RWPE2 (cell line): ENCODE measurements around the gene MID1IP1.
A peak's percentile ranks its signal among the peaks of the same experiment; 100 is the strongest.

Experiments
- ATAC-seq: fragments of 200-7000 bp; cut with Tn5 transposase; 3 replicates; pipeline ENCODE4 v1.9.1; 2021; ENCODE audit warnings: low read depth
- DNase-seq: peaks from one replicate; pipeline ENCODE4 v3.0.0-alpha.2; 2020; ENCODE audit warnings: low spot score
- H3K27ac ChIP-seq: fragments of 450-650 bp; 2 replicates; pipeline ENCODE4 v1.5.1; 2017; ENCODE audit warnings: mild to moderate bottlenecking; ENCODE audit not compliant: poor library complexity, severe bottlenecking
- H3K27me3 ChIP-seq: fragments of 250-450 bp; sonication (Bioruptor Pico); 2 replicates; pipeline ENCODE4 v1.5.1; 2021; ENCODE audit warnings: mild to moderate bottlenecking, moderate library complexity; ENCODE audit not compliant: insufficient read depth, poor library complexity, severe bottlenecking
- H3K36me3 ChIP-seq: fragments of 250-450 bp; sonication (Bioruptor Pico); 2 replicates; pipeline ENCODE4 v1.5.1; 2020; ENCODE audit warnings: low read depth, mild to moderate bottlenecking, moderate library complexity
- H3K4me1 ChIP-seq: fragments of 250-450 bp; sonication (Bioruptor Pico); 2 replicates; pipeline ENCODE4 v1.5.1; 2021; ENCODE audit warnings: mild to moderate bottlenecking, moderate library complexity; ENCODE audit not compliant: insufficient read depth, poor library complexity, severe bottlenecking
- H3K4me3 ChIP-seq: fragments of 250-450 bp; sonication (Bioruptor Pico); 2 replicates; pipeline ENCODE4 v1.5.1; 2021; ENCODE audit warnings: mild to moderate bottlenecking, moderate library complexity; ENCODE audit not compliant: severe bottlenecking
- H3K9me3 ChIP-seq: fragments of 250-450 bp; sonication (Bioruptor Pico); 2 replicates; pipeline ENCODE4 v1.5.1; 2021; ENCODE audit warnings: mild to moderate bottlenecking, moderate library complexity; ENCODE audit not compliant: severe bottlenecking
- CTCF ChIP-seq: fragments of 450-650 bp; IDR thresholded peaks from one replicate; pipeline ENCODE4 v1.5.1; 2017; ENCODE audit warnings: mild to moderate bottlenecking, moderate library complexity; ENCODE audit not compliant: poor library complexity, severe bottlenecking

Gene MID1IP1

DNA sequence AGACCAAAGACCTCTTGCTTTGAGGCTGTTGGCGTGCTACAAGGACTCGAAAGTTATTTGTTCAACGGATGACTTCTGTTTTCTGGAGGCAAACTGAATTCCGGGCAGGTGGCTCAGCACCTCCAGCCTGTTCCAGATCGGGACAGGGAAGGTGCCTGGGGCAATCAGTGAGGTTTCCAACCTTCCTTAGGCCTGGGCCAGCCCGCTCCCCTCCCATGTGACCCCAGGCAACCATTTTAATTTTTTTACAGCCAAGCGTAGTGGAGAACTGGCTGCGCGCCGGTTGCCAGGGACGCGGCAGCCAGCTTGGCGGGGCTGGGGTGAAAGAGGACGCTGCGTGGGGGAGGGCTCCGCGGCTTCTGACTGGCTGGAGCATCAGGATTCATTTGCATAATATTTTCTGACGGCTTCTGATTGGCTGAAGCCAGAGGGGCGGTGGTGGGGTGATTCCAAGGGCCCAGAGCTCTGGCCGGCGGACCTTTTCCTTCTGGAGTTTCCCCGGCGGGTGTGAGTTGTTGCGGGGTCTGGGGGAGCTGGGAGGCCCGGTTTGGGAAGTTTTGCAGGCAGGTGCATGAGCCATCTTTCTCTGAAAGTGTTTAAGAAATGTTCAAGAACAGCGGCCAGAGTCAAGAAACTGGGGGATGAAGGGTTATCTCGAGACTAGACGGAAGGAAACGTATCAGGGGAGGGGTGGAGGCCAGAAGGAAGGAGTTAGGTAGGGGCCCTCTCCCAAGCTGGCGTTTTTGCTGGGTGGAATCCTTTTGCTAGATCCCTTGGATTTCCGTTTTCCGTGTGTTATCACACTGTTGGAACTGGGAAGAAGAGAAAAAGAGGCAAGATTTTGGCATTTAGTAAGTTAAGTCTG, at the start of gene MID1IP1:
MID1IP1 (plus strand) TSS at position 479 of the 865 bp plus-strand sequence. CDS start 3,488 bp downstream, outside the sequence.
- Histone ChIP-seq H3K27ac (peak within 1 kb of the TSS; percentile 85), H3K4me1 (peaks cover 9% of the 10 kb centered on the region), H3K9me3 (no peaks in the 10 kb centered on the region), H3K4me3 (peak within 1 kb of the TSS; percentile 75), H3K36me3 (peaks cover 18% of the 10 kb centered on the region), H3K27me3 (no peaks in the 10 kb centered on the region)
- DNase-seq (peak; percentile 85), ATAC-seq (peak; percentile 65)
- TF ChIP-seq CTCF, result no peak

DNA sequence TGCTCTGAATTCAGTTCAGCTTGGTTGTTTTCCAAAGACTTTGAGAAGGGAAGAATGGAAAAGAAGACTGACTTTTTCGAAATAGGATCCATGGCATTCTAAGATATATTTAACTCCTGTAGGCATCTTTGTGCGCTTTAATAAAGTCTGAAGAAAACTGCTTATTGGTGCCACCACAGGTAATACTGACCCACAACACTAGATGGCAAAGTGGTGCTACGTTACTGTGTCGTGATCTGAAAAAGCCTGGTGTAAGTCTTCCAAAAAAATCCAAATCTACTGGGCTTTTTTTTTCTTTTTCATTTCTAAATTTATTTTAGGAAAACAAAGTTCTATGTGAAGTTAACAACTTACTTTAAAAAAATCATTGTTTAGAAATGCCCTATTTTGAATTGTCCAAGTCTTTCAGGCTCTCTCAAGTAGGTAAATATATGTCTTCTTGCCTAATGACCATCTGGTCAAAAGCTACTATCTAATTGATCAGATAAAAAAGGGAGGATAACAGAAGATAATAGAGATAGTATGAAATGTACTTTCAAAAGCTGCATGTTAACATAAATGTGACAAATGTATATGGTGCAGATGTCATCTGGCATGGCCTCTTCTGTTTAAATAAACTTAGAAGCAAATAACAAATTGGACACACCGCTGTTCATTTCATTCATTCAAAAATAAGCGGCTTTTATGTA, 47.0 kb upstream of the MID1IP1 start:
- Histone ChIP-seq H3K4me1 (no peaks in the 10 kb centered on the region), H3K27ac (no peak overlapping the region), H3K27me3 (no peaks in the 10 kb centered on the region), H3K36me3 (no peaks in the 10 kb centered on the region), H3K9me3 (no peaks in the 10 kb centered on the region), H3K4me3 (no peak overlapping the region)
- no peak for DNase-seq
- peak; percentile 35; the same call in 1 of the 3 replicates for ATAC-seq
- peak; percentile 61 for TF ChIP-seq CTCF

GRCh38 chrX:38754818-38755718, 46.2 kb upstream of the MID1IP1 start:
- Histone ChIP-seq H3K36me3 (no peaks in the 10 kb centered on the region), H3K4me3 (no peak overlapping the region), H3K9me3 (no peaks in the 10 kb centered on the region), H3K27ac (no peak overlapping the region), H3K4me1 (no peaks in the 10 kb centered on the region), H3K27me3 (no peaks in the 10 kb centered on the region)
- DNase-seq, result no peak
- no peak for ATAC-seq
- no peak for TF ChIP-seq CTCF

DNA sequence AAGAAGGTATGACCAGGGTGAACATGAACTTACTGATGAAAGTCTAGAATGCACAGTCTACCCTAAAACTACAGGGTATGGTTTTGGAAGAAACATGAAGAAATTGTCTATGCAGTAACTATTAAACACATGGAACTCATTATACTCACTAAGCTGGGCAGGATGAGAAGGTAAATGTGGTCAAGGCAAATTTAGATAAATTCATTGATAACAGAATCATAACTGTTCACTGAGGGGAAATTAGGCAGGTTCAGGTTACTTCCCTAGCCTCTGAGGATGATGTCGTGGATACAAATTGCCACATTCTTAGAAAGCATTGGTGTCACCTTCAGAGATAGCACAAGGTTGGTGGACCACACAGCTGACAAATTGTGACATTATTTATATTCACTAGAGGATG, 40.4 kb upstream of the MID1IP1 start:
- Histone ChIP-seq H3K36me3 (no peaks in the 10 kb centered on the region), H3K9me3 (no peaks in the 10 kb centered on the region), H3K4me3 (no peak overlapping the region), H3K27ac (no peak overlapping the region), H3K27me3 (no peaks in the 10 kb centered on the region), H3K4me1 (no peaks in the 10 kb centered on the region)
- TF ChIP-seq CTCF, result no peak
- DNase-seq, result no peak
- no peak for ATAC-seq
